Stimulated activated CD8-positive, alpha-beta memory T cell treated with anti-CD3 and anti-CD28 coated beads, Interleukin-7, amount 100 ng/mL, for 4 hours (primary cell): Measurements from ENCODE around the gene PRR5.

Source experiments
- DNase-seq, 2 donors: peaks; one replicate each; pipeline ENCODE4 v3.0.0-alpha.2; 2020; ENCODE audit warnings: low read depth in 2 of 2

The PRR5 gene

DNA sequence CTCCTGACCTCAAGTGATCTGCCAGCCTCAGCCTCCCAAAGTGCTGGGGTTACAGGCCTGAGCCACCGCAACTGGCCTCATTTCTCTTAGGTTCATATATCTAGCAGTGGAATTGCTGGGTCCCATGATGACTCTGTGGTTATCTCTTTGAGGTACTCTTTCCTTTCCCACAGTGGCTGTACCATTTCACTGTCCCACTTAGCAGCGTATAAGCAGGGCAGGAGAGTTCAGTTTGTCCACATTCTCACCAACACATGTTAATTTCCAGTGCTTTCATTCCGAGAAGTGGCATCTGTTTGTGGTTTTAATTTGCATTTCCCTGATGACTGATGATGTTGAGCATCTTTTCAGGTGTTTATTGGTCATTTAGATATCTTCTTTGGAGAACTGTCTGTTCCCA lies 16.4 kb downstream of the PRR5 start:
- DNase-seq, result no peak

DNA sequence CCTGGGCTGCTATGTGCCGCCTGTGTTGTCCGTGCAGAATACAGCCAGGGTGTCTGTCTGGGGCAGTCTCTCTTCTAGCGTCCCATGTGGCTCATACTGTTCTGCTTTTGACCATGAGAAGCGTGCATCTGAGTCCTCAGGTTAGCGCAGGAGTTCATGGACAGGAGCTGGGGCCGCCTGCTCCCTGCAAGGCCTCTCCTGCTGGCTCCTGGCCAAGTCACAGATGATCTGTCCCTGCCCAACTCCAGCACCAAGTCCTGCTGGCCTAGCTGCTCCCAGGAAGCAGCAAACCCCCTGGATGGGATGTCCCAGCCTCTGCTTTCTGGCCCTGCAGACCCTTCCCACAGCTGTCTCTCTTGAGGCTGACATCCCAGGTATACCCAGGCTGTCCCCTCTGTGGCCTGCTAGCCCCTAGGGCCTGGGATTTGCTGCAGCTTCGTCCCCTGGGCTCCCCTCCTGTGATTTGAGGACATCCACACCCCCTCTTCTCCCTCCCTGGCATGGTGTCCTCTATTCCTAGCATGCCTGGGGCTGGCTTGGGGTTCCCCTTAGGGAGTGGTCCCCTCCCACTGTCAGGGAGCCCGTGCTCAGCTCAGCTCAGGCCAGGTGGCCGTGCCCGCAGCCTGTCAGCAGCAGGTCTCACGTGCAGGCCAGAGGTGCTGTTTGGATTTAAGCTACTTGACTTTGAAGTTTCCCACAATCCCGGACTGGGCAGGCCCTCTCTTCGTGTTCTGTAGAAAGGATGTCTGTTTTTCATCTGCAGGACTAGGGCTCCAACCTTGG lies 17.8 kb downstream of the PRR5 start:
- DNase-seq, result no peak

DNA sequence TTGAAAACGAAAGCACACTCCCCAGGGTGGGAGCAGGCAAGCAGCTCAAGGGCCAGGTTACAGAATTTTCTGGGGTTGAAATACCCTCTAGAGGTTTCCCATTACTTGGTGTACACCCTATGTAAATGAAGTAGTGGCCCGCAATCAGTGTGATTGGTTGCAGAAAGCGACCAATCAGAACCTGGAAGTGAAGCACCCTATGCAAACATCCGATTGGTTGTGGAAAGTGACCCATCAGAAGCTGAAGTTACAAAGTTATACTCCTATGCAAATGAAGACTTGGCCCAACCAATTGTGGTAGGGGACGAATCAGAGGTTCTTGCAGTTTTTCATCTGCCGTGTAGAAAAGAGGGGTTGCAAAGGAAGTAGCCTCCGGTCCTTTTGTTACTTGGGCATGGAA lies 19.2 kb downstream of the PRR5 start:
- DNase-seq, result no peak

GRCh38 chr22:44722611-44723010 lies 20.6 kb downstream of the PRR5 start:
- DNase-seq, result no peak

DNA sequence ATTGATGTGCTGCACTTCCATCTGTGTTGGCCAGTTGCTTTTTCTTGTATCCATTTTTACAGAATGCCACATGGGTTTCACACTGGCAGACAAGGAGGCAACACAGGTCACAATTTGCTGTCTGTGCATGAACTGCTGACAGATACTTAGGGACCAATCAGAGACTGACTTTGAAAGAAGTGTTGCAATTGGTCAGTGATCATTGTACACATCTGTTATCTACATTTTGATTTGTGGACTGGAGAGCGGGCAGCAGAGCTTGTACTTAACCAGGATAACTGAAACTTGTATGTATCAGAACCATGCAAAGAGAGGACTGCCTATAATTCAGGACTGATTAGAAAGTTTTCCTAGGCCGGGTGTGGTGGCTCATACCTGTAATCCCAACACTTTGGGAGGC lies 21.8 kb downstream of the PRR5 start:
- no peak for DNase-seq

DNA sequence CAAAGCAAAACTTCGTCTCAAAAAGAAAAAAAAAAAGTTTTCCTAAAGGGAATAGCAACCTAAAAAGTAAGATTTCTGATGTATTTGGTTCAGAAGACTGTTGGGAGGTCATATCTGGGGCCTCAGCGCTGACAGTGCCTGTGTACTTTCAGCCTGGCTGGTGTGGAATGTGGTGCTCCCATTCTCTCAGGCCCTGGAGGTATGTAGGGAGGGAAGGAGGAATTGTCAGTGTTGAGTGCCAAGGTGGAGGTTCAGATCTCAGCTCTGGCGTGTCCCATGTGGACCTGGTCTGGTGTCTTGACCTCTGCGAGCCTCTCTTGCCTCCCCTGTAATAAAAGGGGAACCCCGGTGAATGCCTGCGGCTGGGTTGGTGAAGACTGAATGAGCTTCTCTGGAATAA lies 22.4 kb downstream of the PRR5 start:
- no peak for DNase-seq

DNA sequence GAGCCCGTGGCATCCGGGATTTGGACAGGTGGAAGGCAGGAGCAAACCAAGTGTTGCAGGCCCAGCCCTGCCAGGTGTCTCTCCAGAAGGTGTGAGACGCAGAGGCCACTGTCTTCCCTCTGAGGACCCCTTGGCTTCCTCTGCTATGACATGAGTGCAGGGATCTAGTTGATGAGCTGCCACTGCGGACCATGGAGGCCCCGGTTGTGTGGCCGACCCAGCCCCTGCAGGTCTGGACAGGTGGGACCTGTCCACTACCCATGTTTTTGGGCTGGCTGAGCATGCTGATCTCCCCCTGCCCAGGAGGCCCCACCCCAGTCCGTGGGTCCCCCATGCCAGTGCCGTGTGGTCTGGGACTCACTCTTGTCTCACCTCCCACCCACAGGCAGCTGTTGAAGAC lies 22.9 kb downstream of the PRR5 start:
- no peak for DNase-seq

DNA sequence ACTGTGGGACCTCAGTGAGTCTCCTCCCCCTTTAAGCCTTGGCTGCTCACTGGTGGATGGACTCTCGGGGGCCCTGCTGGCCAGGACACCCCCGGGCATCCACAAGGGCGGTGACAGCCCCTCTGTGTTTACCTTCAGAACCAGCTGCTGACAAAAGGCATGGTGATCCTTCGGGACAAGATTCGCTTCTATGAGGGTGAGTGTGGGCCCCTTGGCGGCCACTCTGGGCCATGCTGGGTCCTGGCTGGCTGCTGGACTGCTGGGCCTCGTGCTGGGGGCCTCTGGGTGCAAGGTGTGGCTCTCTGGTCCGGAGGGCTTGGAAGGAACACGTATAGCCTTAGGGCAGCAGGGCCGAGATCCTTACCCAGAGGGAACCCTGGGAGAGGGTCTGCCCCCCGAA lies 24.4 kb downstream of the PRR5 start:
- no peak for DNase-seq

DNA sequence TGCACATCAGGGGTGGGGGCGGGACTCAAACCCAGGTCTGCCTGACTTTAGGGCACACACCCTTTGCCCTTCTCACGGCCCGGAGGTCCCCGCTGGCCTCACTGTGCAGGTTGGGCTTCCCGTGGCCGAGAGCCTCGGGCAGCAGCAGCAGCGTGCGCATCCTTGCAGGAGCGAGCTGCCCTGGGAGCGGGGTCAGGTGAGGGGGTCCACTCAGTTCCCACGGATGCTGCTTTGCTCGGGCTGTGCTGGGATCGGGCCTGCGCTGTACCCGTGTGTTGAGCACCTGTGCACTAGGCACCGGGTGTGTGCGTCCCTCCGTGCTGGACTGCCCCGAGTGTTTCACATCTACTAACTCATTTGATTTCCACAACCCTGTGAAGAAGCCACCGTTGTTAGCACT lies 25.1 kb downstream of the PRR5 start:
- DNase-seq, result no peak

- no peak for DNase-seq
Observed at GRCh38 chr22:44727709-44728108, 25.7 kb downstream of the PRR5 start.

DNA sequence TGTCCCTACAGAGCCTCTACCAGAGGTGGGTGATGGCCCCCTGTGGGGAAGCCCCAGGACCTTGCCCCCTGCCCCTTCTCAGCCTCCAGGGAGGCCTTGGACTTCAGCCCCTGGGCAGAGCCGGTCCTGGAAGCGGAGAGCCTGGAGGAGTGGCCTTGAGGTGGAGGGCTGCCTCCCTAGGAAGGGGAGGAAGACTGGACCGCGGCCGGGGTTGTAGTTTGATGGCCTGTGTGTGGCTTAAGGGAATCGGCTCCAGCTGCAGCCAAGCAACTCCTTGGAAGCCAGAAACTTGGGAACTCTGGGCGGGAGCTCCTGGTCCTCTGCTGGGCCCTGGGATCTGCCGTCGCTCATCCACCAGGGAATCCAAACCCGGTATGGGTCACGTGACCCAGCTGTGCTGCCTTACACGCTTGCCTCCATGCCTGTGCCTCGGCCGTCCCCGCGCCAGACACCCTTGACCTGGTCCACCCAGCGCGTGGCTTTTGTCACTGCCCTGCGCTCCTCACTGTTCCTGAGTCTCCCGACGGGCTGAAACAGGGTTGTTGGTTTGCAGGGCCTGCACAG lies 26.8 kb downstream of the PRR5 start:
- DNase-seq, result no peak

GRCh38 chr22:44729391-44730021 lies 27.5 kb downstream of the PRR5 start:
- no peak for DNase-seq

- DNase-seq, result no peak
Observed at GRCh38 chr22:44730022-44730393, 28.0 kb downstream of the PRR5 start.

- DNase-seq, result no peak
Observed at GRCh38 chr22:44730490-44731356, 28.7 kb downstream of the PRR5 start.

- no peak for DNase-seq
Observed at GRCh38 chr22:44731357-44731970, 29.5 kb downstream of the PRR5 start.

- no peak for DNase-seq
Observed at GRCh38 chr22:44732017-44732561, 30.1 kb downstream of the PRR5 start.

DNA sequence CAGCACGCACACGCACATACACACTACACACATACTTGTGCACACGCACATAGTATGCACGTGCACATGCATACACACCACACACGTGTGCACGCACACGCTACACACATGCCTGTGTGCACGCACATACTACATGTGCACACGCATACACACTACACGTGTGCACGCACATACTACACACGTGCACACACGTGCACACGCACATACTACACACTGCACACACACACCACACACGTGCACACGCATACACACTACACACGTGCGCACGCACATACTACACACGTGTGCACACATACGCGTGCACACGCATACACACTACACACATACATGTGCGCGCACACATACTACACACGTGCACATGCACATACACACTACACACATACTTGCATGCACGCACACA lies 30.7 kb downstream of the PRR5 start:
- DNase-seq, result no peak

DNA sequence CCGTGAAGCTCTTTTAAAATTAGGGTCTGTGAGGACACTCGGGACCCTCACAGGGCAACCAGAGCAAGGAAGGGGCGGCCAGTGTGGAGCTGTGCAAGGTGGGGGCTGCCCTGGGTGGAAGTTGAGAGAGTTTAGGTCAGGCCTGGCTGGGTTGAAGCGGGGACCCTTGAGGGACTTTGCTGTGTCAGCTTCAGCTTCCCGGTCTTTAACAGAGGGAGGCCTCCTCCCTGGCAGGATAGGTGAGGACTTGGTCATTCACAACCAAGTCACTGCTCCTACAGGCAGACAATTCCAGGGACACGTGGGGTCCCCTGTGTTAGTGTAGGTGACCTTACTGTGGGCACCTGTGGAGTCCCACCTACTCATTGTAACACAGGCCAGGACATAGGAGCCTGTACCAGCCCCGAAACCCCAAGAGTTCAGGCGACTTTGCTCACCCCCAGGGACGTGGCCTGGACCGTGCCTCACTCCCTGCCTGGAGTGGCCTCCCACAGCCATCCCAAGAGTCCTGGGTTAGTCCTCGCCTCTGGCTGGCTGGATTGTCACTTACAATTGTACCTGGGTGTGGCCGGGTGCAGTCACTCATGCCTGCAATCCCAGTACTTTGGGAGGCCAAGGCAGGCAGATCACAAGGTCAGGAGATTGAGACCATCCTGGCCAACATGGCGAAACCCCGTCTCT lies 31.6 kb downstream of the PRR5 start:
- DNase-seq, result no peak

DNA sequence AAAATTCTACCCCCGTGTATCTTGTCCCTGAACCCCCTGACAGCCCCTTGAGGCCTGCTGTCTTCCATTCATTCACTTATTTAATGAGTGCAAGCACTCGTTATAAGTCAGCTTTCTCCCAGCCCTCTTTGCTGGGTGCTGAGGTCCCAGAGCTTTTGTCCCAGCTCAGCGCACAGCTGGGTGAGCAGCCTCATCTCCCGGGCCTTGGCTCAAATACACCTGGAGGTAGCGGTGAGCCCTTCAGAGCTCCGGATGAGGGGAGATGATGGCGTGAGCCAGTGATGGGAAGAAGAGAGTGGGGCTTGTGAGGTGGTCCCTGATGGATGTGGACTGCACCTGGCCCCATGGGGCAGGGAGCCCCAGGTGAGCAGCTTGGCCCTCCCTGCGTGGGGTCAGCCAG lies 32.3 kb downstream of the PRR5 start:
- no peak for DNase-seq

- DNase-seq, result no peak
Observed at GRCh38 chr22:44734801-44735517, 33.0 kb downstream of the PRR5 start.
